Thyroid gland (tissue), 4 donors: ENCODE data around the gene ACVR2B.

Experiments used
- POLR2A ChIP-seq, 2 donors: fragments of 450-650 bp; IDR thresholded peaks; one replicate each; pipeline ENCODE4 v1.6.1; 2017; ENCODE audit warnings: antibody characterized with exemption in 2 of 2, mild to moderate bottlenecking in 2 of 2, moderate library complexity in 1 of 2
- TF ChIP-seq, protein P1 (sequence below), 6 experiments: fragments of 200-600 bp in 3 of 6; fragments of 450-650 bp in 3 of 6; sonication (generic) in 3 of 6; IDR thresholded peaks; one replicate each; pipeline ENCODE4 v1.5.1; 2016 to 2019; ENCODE audit warnings: antibody characterized with exemption in 6 of 6, mild to moderate bottlenecking in 2 of 6, inconsistent platforms in 1 of 6, moderate library complexity in 1 of 6

DNA sequence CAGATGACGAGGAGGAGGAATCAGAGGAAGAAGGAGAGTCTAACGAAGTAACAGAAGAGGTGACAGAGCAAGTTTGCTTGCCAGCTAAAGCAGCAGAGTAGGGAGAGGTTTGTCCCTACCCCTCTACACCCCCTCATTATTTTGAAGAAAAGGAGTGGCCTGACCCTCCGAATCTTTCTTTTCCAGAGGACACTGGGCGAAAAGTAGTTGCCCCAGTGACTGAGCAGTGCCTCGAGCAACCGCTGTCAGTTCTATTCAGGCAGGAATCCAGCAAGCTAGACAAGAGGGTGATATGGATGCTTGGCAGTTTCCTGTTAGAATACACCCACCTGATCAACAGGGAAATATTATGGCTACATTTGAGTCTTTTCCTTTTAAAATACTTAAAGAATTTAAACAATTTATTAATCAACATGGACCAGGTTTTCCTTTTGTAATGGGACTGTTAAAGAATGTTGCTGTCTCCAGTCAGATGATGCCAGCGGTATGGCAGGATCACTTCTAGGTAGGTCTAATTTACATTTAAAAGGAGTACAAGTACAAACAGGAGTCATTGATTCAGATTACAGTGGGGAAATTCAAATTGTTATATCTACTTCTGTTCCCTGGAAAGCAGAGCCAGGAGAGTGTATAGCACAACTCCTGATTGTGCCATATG, 31.9 kb upstream of the ACVR2B start:
- TF ChIP-seq, protein P1, sequence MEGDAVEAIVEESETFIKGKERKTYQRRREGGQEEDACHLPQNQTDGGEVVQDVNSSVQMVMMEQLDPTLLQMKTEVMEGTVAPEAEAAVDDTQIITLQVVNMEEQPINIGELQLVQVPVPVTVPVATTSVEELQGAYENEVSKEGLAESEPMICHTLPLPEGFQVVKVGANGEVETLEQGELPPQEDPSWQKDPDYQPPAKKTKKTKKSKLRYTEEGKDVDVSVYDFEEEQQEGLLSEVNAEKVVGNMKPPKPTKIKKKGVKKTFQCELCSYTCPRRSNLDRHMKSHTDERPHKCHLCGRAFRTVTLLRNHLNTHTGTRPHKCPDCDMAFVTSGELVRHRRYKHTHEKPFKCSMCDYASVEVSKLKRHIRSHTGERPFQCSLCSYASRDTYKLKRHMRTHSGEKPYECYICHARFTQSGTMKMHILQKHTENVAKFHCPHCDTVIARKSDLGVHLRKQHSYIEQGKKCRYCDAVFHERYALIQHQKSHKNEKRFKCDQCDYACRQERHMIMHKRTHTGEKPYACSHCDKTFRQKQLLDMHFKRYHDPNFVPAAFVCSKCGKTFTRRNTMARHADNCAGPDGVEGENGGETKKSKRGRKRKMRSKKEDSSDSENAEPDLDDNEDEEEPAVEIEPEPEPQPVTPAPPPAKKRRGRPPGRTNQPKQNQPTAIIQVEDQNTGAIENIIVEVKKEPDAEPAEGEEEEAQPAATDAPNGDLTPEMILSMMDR (IDR thresholded peaks at IDR 0.05) = no peak
- no peak for TF ChIP-seq POLR2A (IDR thresholded peaks at IDR 0.05)
